TTC549 (cell line): ENCODE measurements around the gene PABPC1L2B.
"Not testable (repeated sequence)": the region's sequence is repeated elsewhere in the genome, so short reads cannot be mapped to it uniquely, and the experiment has no call there.

ENCODE experiments used
- FAIRE-seq: peaks from 2 replicates; lab custom pipeline; 2012; peaks lifted over from hg19 to GRCh38; lab: Jason Lieb, UNC

The PABPC1L2B gene

GRCh38 chrX:73002733-73003132, at the start of gene PABPC1L2B:
Gene PABPC1L2B, plus strand, starts transcription at chrX:73002939. Its CDS starts 704 bp downstream, at chrX:73003643.
- FAIRE-seq: not testable (repeated sequence)

GRCh38 chrX:72959971-72960370, 42.8 kb upstream of the PABPC1L2B start:
- FAIRE-seq: not testable (repeated sequence)

GRCh38 chrX:72971859-72972258, 30.9 kb upstream of the PABPC1L2B start:
- not testable (repeated sequence) for FAIRE-seq

GRCh38 chrX:72974885-72975284, 27.9 kb upstream of the PABPC1L2B start:
- FAIRE-seq: not testable (repeated sequence)

GRCh38 chrX:72980894-72981469, 21.8 kb upstream of the PABPC1L2B start:
- FAIRE-seq: not testable (repeated sequence)

- not testable (repeated sequence) for FAIRE-seq
Measured at GRCh38 chrX:73004032-73004431, 1.3 kb downstream of the PABPC1L2B start.

- no peak for FAIRE-seq
Measured at GRCh38 chrX:73021361-73022092, 18.8 kb downstream of the PABPC1L2B start.

- not testable (repeated sequence) for FAIRE-seq
Measured at GRCh38 chrX:73022093-73022445, 19.3 kb downstream of the PABPC1L2B start.

GRCh38 chrX:73028876-73029275, 26.1 kb downstream of the PABPC1L2B start:
- no peak for FAIRE-seq
